Measurements from ENCODE around the gene PPP3R1. TPM values are rescaled to one million over a fixed set of nuclear protein-coding genes. Genes with fewer than 3 reads are reported as not detected.

The PPP3R1 gene
- total and polyA plus RNA-seq, 5 donors from 2014 or later = 2.8 to 68.2 (median 4.9) TPM

GRCh38 chr2:68135448-68136320 lies 116.6 kb downstream of the PPP3R1 start:
- DNase-seq (no peak), ATAC-seq (ENCODE audit: low read depth in 2 of 2) (no peak)
- H3K27me3 ChIP-seq (ENCODE audit: control insufficient read depth, insufficient read depth, low read length) = no peaks in the 10 kb centered on the region
- Mint-ChIP-seq H3K4me3 (no peak overlapping the region), H3K9me3 (no peaks in the 10 kb centered on the region), H3K36me3 (peaks cover 53% of the 10 kb centered on the region), H3K27me3 (no peaks in the 10 kb centered on the region), H3K27ac (peak overlapping the region in 2 of 3 donors; percentile 26 to 41), H3K4me1 (peaks cover 0 to 5% (median 1%) of the 10 kb centered on the region in 4 donors)
- no peak overlapping the region for H3K4me3 ChIP-seq (ENCODE audit: low read depth, low read length)
- H3K4me1 ChIP-seq (ENCODE audit: control insufficient read depth, insufficient read depth, low read length, poor library complexity, severe bottlenecking) = no peaks in the 10 kb centered on the region
- peaks cover 29% of the 10 kb centered on the region for H3K36me3 ChIP-seq (ENCODE audit: control insufficient read depth, insufficient read depth, low read length)
- no peak overlapping the region for H3K27ac ChIP-seq (ENCODE audit: insufficient read depth, low read length, poor library complexity, severe bottlenecking)
- no peaks in the 10 kb centered on the region for H3K9me3 ChIP-seq (ENCODE audit: control insufficient read depth in 2 of 2, low read length in 2 of 2)

GRCh38 chr2:68134554-68134953 lies 117.8 kb downstream of the PPP3R1 start:
- ATAC-seq (ENCODE audit: low read depth in 2 of 2) (no peak), DNase-seq (no peak)
- Mint-ChIP-seq H3K4me3 (no peak overlapping the region), H3K27ac (no peak overlapping the region), H3K4me1 (no peaks in the 10 kb centered on the region), H3K9me3 (no peaks in the 10 kb centered on the region), H3K27me3 (no peaks in the 10 kb centered on the region), H3K36me3 (peaks cover 49% of the 10 kb centered on the region)
- Histone ChIP-seq H3K36me3 (ENCODE audit: control insufficient read depth, insufficient read depth, low read length) (peaks cover 29% of the 10 kb centered on the region), H3K27me3 (ENCODE audit: control insufficient read depth, insufficient read depth, low read length) (no peaks in the 10 kb centered on the region), H3K4me3 (ENCODE audit: low read depth, low read length) (no peak overlapping the region), H3K4me1 (ENCODE audit: control insufficient read depth, insufficient read depth, low read length, poor library complexity, severe bottlenecking) (no peaks in the 10 kb centered on the region), H3K9me3 (ENCODE audit: control insufficient read depth in 2 of 2, low read length in 2 of 2) (no peaks in the 10 kb centered on the region), H3K27ac (ENCODE audit: insufficient read depth, low read length, poor library complexity, severe bottlenecking) (no peak overlapping the region)

- Histone ChIP-seq H3K27me3 (ENCODE audit: control insufficient read depth, insufficient read depth, low read length) (no peaks in the 10 kb centered on the region), H3K36me3 (ENCODE audit: control insufficient read depth, insufficient read depth, low read length) (peaks cover 27% of the 10 kb centered on the region), H3K27ac (ENCODE audit: insufficient read depth, low read length, poor library complexity, severe bottlenecking) (no peak overlapping the region), H3K4me1 (ENCODE audit: control insufficient read depth, insufficient read depth, low read length, poor library complexity, severe bottlenecking) (no peaks in the 10 kb centered on the region), H3K4me3 (ENCODE audit: low read depth, low read length) (no peak overlapping the region), H3K9me3 (ENCODE audit: control insufficient read depth in 2 of 2, low read length in 2 of 2) (no peaks in the 10 kb centered on the region)
- Mint-ChIP-seq H3K27me3 (no peaks in the 10 kb centered on the region), H3K27ac (no peak overlapping the region), H3K36me3 (peaks cover 47% of the 10 kb centered on the region), H3K4me1 (no peaks in the 10 kb centered on the region), H3K4me3 (no peak overlapping the region), H3K9me3 (no peaks in the 10 kb centered on the region)
- DNase-seq = no peak
- ATAC-seq (ENCODE audit: low read depth in 2 of 2) = no peak
Measured at GRCh38 chr2:68134120-68134519, 118.2 kb downstream of the PPP3R1 start.

Other genes starting within 250 kb of the PPP3R1 start
- 22.8 TPM for gene C1D, start 189.5 kb downstream of the PPP3R1 start, total RNA-seq
- 10 to 100 TPM; 28.7 to 55.2 (median 41.4) TPM for gene C1D, start 189.5 kb downstream of the PPP3R1 start, polyA plus RNA-seq
- 29.8 TPM for gene PNO1, start 94.6 kb downstream of the PPP3R1 start, total RNA-seq
- 10 to 100 TPM; 20.6 to 25.0 (median 22.8) TPM for gene PNO1, start 94.6 kb downstream of the PPP3R1 start, polyA plus RNA-seq
- gene CNRIP1, start 67.4 kb upstream of the PPP3R1 start, total RNA-seq = not detected
- gene CNRIP1, start 67.4 kb upstream of the PPP3R1 start, polyA plus RNA-seq = under 1 TPM in 1 of 4 donors, not detected in 3; 0.22 TPM
- 10.1 TPM for gene PLEK, start 112.8 kb upstream of the PPP3R1 start, total RNA-seq
- 1 to 10 TPM; 2.2 to 8.7 (median 5.1) TPM for gene PLEK, start 112.8 kb upstream of the PPP3R1 start, polyA plus RNA-seq
- gene FBXO48, start 214.8 kb upstream of the PPP3R1 start, total RNA-seq = 2.7 TPM
- gene FBXO48, start 214.8 kb upstream of the PPP3R1 start, polyA plus RNA-seq = 1 to 10 TPM in 2 of 4 donors, under 1 TPM in 2; 0.59 to 1.3 (median 0.82) TPM
- gene APLF, start 215.1 kb upstream of the PPP3R1 start, total RNA-seq = 3.9 TPM
- 1 to 10 TPM; 1.5 to 2.9 (median 2.1) TPM for gene APLF, start 215.1 kb upstream of the PPP3R1 start, polyA plus RNA-seq

All from CD4-positive, CD25-positive, alpha-beta regulatory T cell (primary cell).